Hematopoietic multipotent progenitor cell treated with erythropoietin and hydrocortisone succinate and interleukin-3 and kit ligand, for 15 days (in vitro differentiated cells): ENCODE measurements around the gene PCNX2.
"Not testable (repeated sequence)": the region's sequence is repeated elsewhere in the genome, so short reads cannot be mapped to it uniquely, and the experiment has no call there.

Experiments used
- DNase-seq: peaks from one replicate; pipeline ENCODE4 v3.0.0-alpha.2; 2015; ENCODE audit warnings: low spot score

Gene PCNX2

DNA sequence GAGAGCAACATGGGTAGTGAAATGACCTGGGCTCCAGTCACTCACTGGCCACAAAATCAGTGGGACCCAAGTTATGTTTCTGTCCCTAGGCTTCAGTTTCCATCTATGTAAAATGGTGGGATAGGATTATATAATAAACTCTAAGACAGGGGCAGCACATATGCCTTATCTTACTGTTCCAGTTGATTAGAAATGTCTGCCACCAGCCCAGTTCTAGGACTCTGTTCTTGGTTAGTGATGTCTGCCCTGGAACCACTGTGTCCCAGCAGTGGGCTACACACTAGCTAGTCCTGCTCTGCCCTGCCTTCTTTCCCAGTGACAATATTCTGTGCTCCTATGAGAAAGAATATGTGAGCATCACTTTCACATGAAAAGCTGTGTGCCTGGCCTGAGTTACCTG lies 138.3 kb downstream of the PCNX2 start:
- no peak for DNase-seq

DNA sequence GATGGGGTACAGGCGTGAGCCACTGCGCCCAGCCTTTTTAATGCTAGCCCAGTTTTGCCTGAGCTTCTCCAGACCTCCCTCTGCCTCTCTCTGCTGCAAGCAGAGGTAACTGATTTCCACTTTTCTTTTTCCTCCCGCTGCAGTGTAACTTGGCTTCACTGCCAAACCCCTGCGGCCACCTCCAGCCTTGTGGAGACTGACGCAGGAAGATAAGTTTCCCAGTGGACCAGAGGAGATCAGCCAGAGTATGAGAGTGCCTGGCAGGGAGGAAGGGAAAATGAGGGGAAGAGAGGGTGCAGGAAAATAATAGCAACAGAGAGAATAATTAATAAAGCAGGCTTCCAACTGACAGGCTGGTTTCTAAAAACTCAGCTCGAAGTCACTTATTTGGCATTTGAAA lies 143.7 kb downstream of the PCNX2 start:
- DNase-seq = no peak

DNA sequence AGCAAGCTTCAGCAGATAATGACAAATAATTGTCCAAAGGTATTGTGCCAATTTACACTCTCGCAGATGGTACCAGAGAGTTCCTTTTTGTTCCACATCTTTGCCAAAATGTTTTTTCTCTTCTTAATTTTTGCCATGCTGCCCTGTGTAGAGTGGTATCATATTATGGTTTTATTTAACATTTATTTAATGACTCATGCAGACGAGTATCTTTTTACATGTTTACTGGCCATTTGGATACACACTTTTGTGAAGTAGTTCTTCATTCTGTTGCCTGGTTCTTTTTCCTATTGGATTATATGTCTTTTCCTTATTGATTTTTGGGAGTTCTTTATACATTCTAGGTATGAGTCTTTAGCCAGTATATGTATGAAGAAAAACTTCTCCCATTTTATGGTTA lies 151.1 kb downstream of the PCNX2 start:
- DNase-seq = no peak

DNA sequence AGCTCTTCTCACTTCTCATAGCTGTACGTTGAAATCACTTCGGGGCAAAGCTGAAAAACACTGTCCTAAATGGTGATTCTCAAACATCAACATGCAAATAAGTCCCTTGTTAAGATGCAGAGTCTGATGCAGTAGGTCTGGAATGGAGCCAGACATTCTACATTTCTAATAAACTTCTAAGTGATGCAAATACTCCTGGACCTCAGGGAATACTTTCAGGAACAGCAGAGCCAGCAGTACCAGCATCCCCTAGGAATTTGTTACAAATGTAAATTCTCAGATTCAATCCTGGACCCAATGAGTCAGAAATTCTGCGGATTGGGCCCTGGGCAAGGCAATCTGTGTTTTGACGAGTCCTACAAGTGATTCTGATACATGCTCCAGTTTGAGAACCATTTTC lies 152.3 kb downstream of the PCNX2 start:
- no peak for DNase-seq

DNA sequence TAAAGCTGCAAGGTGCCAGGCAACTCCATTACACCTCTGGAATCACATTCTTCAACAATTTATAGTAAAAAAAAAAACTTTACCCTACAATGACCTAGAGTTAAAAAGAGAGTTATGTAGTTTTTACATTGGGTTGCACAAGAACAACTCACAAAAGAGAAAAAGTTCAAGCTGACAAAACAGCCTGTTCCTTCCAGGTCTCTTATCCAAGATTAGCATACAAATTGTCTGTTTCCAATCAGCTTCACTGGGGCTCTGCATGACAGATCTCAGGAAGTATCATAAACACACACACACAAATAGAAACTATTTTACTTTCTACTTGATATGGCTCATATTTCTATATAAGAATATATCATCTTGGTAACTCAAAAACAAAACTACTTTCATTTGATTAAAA lies 154.6 kb downstream of the PCNX2 start:
- no peak for DNase-seq

DNA sequence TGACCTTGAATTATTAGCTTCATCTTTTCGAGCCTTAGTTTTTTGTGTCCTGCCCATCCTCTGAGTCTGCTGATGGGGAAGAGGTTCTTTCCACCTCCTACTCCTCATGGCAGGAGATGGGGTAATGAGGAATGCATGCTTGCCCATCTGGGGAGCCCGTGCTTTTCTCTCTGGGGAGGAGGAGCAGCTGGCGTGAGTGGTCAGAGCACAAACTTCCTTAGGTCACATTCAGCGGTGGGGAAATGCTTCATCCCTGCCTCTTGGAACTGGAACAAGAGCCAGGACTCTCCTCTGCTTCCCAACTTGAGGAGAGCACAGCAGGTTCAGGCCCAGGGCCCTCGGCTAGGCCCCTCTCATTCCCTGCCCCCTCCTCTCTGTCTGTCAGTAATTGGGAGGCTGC lies 155.0 kb downstream of the PCNX2 start:
- no peak for DNase-seq

DNA sequence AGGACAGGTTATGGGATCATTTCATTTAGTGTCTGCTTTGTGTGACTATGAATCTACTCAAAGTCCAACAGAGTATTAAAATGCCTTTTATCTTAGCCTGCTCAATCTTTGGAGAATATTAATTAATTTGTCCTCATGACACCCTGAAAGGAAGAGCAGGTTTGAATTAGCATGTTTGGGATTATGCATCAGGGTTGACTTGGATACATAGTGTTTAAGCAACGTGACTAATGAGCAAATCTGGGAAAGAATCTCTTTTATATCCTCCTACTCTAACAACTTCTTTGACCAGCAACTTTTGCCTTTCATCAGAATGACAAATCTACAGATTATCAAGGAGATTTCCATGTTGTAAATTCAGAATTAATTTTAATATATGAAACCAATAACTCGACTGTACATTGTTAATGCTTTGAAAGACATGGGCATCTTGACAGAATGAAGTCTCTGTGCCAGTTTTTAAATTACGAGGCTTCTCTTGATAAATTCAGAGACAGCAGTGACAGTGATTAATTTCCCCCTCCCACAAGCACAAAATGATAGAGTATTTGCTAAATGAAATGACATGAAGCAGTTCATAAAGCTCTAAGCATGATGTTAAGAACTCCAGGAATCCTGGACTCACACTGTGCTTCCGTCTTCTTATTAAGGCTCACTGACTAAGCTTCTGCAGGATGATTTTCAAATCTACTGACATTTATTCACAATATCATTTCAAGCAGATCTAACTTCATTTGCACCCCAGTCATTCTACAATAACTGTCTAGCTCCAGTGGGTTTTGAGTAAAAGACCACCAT lies 156.5 kb downstream of the PCNX2 start:
- DNase-seq = no peak

DNA sequence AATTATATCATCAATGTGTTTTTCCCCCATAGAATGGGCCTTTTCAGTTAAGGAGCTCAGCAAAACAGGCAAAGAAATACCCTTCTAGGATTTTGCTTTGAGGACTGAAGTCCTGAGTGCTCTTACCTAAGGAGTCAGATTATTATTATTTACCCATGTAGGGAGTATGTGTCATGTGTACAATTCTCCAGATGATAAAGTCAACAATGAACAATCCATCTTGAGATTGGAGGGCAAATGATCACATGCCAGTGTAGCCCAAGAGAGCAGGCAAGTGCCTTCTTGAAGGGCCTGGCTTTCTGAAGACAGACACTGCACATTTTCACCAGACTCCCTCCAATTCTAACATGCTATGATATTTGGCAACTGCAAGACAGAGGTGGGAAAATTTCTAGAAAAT lies 159.7 kb downstream of the PCNX2 start:
- no peak for DNase-seq

DNA sequence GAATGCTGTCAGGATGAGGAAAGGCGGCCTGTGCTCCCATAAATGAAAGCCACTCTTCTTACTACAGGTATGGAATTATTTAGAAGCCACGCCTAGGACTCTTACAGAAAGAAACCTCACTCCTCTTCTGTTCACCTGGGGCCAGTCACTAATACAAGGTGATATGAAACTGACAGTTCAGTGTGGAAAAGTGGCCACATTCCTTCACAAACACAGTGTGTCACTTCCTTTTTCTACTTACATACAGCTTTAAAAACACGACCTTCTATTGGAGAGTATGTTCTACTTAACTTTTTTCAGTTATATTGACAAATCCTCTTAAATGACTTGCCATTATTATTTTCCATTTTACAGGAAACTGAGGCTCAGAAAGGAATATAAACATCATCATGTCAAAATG lies 163.1 kb downstream of the PCNX2 start:
- no peak for DNase-seq

DNA sequence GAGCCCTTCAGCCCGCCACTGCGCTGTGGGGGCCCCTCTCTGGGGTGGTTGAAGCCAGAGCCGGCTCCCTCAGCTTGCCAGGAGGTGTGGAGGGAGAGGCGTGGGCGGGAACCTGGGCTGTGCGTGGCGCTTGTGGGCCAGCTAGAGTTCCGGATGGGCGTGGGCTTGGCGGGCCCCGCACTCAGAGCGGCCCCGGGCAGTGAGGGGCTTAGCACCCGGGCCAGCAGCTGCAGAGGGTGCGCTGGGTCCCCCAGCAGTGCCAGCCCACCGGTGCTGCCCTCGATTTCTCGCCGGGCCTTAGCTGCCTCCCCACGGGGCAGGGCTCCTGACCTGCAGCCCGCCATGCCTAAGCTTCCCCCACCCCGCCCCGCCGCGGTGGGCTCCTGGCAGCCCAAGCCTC lies 166.5 kb downstream of the PCNX2 start:
- DNase-seq = not testable (repeated sequence)

DNA sequence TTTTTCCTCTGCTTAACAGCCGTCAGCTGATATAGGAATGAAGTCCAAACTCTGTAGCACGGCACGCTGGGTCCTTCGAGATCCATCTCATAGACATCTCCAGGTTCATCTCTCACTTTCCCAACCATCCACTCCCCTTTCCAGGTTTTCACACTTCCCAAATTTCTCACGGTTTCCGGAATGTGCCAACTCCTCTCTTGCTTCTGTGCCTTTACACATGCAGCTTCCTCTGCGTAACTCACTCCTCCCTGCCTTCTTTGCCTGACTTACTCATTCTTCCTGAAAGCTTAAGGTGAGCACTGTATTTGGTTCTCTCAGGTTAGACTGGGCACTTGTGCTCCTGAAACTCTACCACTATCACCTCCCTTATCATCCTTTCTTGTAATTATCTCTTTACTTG lies 168.4 kb downstream of the PCNX2 start:
- no peak for DNase-seq

DNA sequence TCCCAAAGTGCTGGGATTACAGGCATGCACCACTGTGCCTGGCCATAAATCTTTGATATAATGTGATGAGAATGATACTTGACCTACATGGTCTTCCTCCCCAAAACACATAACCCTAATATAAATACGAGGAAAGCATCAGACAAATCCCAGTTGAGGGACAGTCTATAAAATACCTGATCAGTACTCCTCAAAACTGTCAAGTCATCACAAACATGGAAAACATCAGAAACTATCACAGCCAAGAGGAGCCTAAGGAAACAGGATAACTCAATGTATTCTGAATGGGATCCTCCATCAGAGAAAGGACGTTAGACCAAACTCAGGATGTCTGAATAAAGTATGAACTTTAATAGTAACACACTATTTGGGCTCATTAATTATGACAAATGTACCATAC lies 172.7 kb downstream of the PCNX2 start:
- DNase-seq = no peak

DNA sequence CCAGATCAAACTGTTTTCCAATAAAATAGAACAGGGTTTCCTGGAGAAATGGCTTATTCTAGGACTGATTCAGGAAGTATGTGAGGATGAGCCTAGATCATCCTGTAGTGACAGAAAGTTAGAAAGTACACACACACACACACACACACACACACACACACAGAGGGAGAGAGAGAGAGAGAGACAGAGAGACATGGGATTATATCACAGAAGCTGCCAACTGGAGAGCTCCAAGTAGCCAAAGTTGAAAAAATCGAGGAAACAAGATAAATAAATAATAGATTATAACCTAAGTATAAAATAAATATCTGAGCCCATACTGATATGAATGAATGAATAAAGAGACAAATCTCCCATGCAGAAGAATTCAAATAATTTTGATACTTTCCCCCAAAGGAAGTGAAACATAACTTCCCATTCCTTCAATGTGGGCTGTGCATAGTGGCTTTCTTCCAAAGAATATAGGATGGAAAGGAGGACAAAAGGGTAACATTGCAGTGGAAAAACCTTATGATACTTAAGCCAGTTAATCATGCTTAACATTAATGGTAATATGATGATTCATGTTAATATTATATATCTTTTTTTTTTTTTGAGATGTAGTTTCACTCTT lies 173.5 kb downstream of the PCNX2 start:
- no peak for DNase-seq

DNA sequence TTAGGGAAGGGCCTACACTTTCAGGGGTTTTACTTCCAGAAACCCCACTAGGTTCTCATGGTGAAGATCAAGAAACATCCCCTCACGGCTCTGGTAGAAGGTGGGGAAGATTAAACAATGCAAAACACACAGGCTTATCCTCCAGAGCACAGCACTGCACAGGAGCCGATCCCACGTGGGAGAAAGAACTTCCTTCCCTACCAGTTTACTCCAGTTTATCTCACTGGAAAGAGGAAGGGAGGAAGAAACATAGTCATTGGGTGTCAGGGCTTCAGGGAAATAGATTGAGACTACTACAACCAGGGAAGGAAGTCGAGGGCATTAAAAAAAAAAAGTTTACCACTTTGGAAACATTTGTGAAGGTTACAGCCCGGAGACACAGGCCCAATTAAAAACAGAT lies 180.7 kb downstream of the PCNX2 start:
- DNase-seq = no peak

DNA sequence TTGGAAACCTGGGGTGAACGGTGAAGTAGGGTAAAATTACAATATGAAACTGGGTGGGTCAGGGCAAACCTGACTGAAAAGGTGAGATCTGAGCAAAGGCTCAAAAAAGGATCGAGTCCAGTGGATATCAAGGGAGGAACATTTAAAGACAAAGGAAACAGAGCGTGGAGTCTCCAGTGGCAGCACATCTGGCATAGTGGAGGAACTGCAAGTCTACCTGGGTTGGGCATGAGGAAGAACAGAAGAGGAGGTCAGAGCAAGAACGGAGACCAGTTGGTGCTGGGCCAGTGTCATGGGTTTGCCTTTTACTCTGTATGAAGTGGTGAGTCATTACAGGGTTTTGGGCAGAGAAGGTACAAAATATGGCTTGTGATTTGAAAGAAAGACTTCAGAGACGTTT lies 181.4 kb downstream of the PCNX2 start:
- no peak for DNase-seq

DNA sequence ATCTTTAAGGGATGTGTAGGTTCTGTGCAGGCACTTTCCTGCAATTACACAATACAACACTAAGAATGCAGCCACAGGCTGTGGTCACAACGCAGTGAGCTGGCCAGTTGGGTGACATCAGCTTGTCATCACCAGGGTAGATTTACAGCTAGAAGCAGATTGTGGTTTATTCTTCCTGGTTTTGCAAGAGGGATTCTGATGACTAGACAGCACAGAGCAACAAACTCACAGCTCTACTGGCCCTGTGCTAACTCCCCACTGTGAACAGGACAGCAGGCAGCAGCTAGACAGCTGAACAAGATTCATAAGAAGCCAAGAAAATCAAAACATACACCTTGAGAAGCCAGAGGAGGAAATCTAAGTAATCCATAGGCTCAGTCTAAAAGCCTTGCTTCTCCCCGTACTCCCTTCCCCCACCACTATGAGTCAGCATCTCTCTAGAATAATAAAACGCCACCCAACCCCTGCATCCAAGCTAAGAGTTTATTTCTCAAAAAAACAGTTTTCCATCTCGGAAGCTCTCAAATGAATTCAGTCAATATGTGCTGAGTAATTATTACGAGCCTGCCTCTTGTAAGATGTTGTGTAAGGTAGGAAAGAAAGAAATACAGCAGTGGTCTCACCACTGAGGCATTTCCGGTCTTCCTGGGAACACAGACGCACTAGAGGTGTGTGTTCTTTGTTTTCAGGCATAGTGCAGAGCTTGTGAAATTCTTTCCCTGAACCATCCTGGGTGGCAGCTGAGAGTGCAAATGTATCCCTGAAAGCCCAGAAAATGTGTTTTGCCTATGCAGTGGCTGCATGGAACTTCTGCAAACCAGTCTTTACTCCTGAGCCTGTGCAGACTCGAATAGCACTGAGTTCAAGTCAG lies 182.3 kb downstream of the PCNX2 start:
- no peak for DNase-seq

DNA sequence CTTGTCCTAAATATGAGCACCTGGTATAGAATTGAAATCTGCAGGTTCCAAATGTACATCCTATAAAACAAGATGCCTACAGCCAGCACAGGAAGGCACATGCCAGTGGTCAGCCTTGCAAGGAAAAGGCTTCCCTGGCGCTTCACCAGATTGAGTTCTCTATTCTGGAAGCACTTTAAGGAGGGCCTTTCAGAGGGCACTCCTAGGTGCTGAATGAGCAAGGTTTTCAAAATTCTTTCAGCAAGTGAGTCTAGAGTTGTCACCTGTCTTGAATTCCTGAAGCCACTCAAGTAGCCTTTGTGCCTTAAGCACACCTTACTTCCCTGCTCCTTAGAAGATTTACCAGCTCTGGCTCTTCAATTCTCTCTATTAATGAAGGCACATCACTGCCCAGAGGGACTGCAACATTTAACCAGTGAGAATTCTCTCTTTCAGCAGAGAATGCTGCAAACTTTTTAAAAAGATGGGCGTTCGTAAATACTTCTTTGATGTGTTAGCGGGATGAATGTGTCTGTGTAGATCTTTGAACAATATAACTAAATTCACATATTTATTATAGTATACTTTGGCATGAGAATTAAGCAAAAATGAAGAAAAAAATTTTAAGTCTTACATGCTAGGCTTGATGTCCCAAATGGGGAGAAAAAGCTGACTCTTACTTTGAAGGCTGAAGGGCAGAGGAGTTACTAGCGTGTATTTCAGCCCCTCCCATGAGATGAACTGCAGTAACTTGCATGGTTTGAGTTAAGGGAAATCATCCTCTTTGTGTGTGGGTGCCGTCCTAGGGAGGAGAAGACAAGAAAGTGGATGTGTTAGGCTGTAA lies 183.1 kb downstream of the PCNX2 start:
- DNase-seq = no peak

DNA sequence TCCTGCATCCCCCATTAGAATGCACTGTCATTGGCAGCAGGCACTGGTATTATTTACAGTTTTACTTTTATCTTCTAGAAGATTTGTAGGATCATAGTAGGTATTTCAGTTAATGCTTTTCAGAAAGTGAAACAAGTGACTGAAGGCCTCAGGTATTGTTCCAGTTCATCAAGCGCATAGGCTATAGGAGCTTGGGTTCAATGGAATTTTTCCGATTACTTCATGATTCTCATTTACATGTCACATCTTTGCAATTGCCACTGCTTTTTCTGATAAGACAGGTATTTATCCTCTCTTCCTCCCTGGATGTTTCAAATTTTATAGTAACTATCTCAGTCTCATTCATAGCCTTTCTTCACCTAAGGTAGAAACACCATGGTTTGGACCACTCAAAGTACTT lies 183.8 kb downstream of the PCNX2 start:
- DNase-seq = no peak

DNA sequence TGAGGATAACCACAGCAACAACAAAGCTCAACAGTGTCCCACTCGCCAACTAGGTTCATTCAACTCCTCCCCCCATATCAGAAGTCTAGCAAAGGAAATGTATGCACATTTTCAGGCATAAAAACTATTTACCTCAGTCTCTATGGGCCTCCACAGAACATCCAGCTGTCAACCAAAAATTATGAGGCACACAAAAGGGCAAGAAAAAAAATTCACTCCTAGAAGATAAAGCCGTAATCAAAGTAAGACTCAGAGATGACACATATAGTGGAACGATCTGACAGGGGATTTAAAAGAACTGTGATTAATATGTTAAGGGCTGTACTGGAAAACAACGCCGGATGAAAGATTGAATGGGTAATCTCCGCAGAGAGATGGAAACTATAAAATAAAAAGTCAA lies 186.4 kb downstream of the PCNX2 start:
- DNase-seq = no peak

DNA sequence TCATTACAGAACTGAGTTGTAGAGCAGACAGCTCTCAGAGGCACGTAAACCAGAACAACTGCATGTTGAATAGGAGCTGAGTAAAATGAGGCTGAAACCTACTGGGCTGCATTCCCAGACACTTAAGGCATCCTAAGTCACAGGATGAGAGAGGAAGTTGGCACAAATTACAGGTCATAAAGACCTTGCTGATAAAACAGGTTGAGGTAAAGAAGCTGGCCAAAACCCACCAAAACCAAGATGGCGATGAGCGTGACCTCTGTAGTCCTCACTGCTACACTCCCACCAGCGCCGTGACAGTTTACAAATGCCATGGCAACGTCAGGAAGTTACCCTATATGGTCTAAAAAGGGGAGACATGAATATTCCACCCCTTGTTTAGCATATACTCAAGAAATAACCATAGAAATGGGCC lies 187.8 kb downstream of the PCNX2 start:
- DNase-seq = not testable (repeated sequence)

DNA sequence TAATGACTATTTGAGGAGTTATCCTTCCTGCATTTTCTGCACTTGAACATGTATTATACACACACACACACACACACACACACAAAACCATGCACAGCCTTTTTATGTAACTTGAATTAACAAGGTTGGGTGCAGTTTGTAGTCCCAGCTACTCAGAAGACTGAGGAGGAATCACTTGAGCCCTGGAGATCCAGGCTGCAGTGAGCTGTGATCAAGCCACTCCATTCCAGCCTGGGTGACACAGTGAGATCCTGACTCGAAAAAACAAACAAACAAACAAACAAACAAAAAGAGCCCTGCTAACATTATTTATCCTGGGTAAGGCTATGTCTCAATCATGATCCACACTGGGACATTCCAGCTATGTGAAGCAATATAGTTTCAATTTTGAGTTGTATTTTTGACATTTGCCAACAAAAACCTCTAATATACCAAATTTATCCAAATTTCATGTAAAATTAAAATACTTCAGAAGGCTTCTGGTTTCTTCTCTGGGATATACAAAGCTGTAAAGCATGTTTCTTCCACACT lies 188.3 kb downstream of the PCNX2 start:
- DNase-seq = no peak

DNA sequence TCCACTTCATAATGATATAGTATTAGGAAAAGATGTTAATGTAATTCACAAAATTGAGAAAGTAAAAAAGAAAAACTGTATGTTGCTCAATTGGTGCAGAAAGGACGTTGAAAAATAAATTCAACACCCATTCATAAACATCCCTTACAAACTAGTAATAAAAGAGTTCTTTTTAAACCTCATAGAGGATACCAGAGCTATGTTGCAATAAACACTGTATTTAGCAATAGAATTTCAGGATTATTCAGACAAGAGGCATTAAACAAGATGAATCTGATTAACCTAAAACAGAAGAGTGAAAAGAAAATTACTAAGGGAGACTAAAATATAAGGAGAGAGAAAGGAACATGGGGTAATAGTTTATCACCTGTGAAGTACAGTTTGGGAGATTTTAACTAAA lies 190.3 kb downstream of the PCNX2 start:
- no peak for DNase-seq
